ENCODE results near the gene TP53I11. TPM values are rescaled to one million over a fixed set of nuclear protein-coding genes. Genes with fewer than 3 reads are reported as not detected.

The TP53I11 gene, protein sequence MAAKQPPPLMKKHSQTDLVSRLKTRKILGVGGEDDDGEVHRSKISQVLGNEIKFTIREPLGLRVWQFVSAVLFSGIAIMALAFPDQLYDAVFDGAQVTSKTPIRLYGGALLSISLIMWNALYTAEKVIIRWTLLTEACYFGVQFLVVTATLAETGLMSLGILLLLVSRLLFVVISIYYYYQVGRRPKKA
- total RNA-seq (2014; rRNA removed; shearing (Covaris generic)): 10.4 and 13.5 TPM in 2 replicates

DNA sequence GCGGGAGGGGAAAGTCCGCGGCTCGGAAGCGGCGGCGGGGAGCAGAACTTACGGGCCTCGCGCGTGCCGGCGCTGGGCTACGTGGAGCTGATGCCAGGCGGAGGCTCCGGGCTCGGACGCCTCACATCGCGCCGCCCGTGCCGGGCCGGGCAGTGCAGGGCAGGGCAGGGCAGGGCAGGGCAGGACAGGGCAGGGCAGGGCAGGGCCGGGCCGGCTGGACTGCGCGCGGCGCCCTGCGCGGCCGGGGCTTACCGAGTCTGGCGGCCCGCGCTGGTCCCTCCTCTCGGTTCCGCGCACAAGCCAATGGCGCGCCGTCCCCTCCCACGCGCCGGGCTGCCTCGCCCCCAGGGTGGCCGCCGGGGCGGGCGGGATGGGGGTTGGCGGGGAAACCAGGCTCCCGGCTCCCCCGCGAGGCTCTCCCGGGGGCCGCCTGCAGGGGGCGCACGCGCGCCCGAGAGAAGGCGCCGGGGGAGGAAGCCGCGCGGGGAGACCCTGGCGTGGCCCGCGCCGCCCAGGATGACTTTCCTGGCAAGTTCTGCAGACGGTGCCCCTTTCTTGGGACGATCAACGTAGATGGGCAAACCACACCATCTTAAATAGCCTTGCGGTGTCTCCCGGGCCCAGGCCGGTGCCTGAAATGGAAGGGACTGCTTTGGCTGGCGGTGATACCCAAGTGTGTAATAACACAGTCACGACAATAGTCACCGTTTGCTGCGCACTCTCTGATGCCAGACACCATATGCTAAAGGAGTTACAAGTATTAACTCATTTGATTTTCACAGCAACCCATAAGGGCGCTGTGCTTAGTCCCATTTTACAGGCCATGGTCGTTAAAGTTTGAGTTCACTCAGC, at the start of gene TP53I11:
Gene TP53I11 (minus strand): TSS at position 259 of the 852 bp plus-strand sequence. CDS start 12,548 bp downstream, outside the sequence.
- DNase-seq (ENCODE audit: low spot score): peak; percentile 37

DNA sequence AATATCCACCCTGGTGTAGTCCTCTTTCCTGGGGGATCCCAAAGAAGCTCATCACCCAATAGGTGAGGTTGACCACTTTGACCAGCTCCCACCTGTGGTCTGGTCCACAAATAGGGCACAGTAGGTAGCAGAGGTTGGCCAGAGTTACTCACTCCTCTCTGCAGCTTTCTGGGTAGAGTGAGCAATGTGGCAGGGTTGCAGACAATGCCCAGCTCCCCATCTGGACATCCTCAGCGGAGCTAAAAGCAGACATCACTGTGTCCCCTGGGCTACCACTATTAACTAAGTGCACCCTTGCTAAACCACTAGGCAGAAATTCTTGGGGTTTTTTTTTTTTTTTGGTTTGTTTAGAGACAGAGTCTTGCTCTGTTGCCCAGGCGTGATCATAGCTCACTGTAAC, 48.4 kb upstream of the TP53I11 start:
- DNase-seq (ENCODE audit: low spot score): no peak

DNA sequence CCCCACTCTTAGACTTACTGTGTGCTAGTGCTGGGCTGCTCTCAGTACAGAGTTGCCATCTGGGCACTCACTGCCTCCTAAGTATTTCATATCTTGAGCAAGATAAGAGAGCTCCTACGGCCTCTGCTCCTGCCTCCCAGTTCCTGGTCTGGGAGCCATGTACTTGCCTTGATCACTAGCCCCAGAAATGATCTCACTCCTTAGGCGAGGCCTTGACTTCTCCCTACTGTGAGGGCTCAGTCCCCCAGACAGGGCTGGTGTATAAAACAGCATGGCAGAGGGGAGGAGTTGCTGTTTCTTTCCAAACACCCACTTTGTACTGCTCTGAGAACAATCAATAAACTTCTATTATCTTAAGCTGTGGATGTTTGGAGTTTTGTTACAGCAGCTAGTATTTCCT, 47.4 kb upstream of the TP53I11 start:
- DNase-seq (ENCODE audit: low spot score): no peak

DNA sequence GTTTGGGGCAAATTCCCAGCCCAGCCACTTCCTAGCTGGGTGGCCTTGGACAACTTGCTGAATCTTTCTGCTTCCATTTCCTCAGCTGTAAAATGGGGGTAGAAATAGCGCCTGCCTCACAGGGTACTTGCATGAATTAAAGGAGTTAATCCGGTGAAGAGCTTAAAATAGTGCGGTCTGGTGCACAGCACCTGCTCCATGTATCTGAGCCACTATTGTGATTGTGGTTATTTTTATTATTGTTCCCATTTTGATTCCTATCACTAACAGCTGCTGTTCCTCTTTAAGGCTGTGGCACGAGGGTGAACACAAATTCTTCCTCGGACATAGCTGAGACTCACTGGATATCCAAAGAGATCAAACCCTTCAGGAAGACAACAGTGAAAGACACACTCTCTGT, 46.9 kb upstream of the TP53I11 start:
- no peak for DNase-seq (ENCODE audit: low spot score)

DNA sequence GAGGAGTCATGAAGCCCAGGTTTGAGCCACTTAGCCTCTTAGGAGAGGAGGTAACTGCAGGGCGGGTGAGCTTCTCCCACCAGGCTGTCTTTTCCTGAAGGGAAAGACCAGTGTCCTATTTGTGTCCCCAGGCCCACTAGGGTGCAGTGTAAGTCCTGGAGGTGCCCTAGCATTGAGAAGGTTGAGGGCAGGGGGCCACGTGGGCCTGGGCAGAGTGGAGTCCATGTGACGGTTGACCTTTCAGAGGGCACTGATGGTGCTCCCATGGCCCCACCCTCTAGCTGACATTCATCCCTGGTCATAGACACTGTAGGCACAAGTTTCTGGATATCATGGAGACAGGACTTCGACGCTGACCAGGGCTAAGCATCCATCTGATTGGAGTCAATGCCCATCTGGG, 44.1 kb upstream of the TP53I11 start:
- no peak for DNase-seq (ENCODE audit: low spot score)

DNA sequence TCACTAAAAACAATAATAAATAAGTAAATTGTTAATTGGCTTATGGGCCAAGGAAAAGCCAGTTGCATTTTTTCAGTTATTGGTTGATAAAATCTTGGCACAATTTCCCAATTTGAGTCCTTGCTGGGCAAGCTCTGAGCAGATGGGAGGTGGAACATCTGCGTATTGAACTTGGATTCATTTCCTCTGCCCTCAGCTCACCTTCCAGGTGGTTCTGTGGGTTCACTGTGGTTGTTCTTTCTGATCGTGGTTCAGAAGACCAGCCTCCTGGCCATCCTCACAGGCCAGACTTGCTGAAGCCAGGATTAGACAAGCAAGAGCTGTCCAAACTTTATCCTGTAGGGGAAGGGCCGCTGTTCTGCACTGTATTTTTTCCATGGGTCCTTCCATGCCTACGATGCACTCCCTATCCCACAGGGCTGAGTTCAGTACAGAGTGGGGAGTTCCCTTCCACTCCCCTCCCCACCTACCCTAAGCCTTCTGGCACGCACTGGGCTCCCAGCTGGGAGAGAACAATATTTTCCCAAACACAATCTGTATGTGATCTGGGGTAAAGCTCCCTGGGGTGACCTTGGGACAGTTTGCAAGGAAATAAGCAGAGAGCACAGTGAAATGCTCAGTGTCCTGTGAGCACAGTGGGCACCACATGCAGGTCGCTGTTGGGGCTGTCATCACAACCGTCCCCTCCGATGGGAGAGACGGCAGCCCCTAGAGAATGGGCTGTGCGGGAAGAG, 43.5 kb upstream of the TP53I11 start:
- no peak for DNase-seq (ENCODE audit: low spot score)

DNA sequence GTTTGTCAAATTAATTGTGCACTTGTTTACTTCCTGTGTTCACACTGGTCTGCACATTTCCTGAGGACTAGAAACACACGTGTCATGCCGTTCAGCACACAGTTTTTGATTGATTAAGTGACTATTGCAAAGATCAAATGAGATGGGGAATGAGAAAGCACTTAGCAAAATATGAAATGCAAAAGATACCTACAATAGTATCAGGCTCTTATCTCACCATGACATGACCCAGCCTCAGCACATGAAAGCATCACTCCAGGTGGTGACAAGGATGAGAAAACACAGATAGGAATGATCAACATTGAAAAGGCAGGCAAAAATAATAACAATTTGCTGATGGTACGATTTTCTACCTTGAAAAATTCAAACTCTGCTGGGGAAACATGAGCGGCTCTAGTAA, 42.1 kb upstream of the TP53I11 start:
- no peak for DNase-seq (ENCODE audit: low spot score)

DNA sequence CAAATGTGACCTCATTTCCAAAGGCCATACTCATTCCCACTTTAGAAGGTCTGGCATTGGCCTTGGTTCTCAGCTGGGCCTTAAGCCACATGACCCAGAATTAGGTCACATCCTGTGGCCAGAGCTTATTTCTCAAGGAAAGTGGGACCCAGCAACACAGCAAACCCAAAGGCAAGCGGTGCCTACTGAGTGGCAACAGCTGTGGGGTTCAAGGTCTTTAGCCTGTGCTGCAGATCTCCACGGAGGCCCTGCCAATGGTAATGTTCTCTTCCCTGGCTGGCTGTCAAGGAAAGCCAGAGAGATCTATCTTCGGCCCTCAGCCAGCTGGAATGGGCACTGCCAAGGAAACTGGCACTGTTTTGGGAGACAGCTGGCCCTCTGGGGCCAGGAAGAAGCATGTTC, 41.5 kb upstream of the TP53I11 start:
- no peak for DNase-seq (ENCODE audit: low spot score)

DNA sequence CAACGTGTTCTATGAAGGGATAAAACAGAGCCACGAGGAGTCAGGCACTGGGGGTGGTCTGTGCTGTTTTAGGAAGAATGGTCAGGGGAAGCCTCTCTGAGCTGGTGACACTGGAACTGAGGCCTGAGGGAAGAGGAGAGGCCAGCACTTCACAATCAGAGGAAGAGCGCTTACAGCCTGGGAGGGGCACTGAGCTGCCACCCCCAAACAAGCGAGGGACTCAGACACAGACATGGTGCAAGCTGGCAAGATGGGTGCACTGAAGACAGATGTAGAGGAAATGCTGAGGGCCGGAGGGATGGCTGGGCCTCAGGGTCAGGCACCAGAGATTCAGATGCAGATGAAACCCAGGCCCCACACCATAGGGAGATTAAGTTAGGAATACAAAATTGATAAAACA, 40.0 kb upstream of the TP53I11 start:
- no peak for DNase-seq (ENCODE audit: low spot score)

DNA sequence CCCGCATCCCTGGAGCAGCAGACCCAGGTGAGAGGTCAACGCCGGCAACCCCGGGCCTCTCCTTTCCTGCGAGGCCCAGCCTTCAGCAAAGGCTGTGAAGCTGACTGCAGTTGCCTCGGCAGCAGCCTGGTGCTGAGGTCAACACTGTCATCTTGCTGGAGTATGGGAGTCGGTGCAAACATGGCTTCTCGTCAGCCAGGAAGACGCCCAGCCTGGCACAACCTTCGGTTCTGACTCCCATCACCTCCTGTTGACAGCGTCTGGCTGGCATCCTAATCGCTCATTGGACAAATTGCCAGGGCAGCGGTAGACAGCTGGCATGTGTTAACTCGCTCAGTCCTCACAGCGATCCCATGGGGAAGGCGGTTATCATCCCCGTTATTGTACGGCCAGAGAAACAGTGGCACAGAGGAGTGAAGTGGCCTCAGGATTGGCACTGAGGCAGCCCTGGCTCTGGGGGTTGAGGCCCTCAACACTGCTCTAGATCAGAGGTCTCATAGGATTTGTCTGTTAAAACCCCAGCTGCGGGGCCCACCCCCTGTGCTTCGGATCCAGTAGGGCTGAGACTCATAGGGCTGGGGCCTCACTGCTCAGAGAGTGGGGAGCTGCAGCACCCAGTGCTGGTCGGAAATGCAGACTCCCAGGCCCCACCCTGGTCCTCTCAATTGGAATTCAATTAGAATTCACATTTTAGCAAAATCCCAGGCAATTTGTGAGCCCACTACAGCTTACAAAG, 39.3 kb upstream of the TP53I11 start:
- no peak for DNase-seq (ENCODE audit: low spot score)

DNA sequence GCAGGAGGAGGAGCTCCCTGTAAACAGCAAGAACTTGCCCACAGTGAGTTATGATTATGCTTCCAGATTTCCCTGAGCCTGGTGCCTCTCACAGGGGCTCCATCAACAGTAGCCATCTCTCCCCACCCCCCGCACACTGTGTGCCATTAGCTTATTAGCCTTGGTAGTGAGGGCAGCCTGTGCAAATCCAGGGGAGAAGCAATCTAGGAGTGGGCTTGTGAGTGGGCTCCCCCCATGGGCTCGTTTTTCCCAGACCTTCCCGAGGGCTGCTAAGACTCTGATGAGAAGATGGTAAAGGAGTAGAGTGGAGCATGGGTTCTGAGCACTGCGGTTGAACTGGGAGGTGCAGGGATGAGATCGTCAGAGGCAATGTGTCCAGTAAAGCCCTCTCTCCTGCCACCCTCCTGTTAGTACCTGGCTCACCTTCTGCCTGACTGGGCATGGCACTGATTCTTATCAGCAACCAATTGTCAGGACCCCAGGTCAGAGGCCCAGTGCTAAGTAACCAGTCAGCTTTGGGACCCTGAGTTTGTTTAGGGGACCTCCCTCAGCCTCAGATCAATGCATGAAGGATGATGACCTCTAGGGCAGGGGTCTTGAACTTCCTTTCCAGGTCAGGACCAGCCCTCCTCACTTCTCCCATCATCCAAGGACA, 38.4 kb upstream of the TP53I11 start:
- no peak for DNase-seq (ENCODE audit: low spot score)

DNA sequence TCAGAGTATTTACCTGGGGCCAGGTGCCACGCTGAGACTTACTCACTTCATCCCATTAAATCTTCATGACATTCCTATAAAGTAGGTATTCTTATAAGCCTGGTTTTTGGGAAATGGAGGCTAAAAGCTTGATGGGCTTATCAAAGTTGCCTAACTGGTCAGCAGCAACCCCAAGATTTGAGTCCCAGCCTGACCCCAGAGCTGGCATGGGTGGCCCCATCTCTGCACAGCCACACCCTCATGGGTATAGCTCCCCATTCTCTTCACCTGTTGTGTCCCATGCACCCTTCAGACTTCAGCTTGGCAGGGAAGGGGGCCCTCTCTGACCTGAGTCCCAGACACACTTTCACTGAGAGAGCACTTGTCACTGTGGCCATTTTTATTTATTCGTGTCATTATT, 37.4 kb upstream of the TP53I11 start:
- no peak for DNase-seq (ENCODE audit: low spot score)

DNA sequence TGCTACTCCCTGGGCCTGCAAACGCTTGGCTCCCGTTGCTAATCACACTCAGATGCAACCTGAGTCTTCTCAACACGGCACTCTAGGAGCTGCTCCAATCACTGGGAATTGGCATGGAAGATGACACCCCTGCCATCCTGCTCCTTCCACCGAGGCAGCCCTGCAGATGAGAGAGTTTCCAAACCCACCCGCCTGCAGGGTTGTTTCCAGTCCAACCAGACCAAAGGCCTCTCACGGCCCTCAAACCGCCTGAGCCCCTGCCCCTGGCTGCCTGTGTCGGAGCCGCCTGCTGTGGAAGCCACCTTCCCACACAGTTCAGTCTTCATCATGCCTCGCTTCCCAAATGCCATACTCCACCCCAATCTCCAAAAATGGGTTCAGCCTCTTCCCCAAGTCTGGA, 36.8 kb upstream of the TP53I11 start:
- DNase-seq (ENCODE audit: low spot score): no peak

DNA sequence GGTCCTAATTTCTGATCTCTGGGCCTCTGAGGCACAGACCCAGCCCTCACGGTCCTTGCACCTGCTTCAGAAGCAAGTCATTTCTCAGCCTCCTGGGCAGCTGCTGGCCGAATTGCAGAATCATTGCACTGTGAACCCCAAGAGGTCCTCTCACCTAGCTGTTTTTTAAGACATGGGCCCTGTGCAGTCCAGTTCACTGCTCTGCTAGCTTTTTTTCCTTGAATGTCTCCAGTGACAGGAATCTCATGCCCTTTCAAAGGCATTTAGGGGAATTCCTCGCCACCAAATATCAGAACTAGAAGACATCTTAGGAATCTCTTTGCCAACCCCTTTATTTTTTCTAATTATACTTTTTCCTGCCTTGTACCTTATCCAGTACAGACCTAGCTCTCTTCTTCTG, 35.6 kb upstream of the TP53I11 start:
- DNase-seq (ENCODE audit: low spot score): no peak

DNA sequence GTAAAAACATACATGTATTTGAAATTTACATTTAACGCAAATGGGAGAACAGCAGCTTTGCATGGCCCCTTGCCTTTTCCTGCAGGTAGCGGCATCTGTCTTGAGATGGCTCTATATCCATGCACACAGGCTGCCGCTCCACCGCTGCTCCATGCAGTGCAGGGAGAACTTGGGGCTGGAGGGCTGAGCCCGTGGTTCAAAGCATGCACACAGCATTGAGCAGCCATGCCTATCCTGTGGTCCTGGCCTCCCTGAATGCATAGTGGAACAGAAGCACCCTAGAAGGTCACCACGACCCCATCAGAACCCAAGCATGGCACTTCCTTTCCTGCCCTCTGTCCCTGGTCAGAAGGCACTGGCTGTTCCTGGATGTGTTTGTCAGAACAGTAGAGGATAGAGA, 35.0 kb upstream of the TP53I11 start:
- DNase-seq (ENCODE audit: low spot score): no peak

DNA sequence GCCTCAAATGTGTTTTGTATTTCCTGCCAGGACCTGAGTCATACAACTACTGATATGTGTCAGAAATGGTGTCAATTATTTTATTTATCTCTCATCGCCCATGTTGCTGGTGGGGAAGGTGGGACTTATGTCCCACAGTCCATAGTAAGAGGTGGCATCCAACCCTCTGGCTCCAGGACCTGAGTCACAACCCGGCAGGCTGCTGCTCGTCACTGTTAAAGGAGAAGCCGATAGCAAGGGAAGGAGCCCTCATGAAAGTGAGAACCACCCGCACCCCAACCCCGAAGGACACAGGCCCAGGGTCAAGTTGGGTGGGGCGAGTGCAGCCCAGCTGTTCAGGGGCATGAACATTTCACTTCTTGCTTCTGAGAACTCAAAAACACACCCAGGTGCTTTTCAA, 33.1 kb upstream of the TP53I11 start:
- DNase-seq (ENCODE audit: low spot score): no peak

DNA sequence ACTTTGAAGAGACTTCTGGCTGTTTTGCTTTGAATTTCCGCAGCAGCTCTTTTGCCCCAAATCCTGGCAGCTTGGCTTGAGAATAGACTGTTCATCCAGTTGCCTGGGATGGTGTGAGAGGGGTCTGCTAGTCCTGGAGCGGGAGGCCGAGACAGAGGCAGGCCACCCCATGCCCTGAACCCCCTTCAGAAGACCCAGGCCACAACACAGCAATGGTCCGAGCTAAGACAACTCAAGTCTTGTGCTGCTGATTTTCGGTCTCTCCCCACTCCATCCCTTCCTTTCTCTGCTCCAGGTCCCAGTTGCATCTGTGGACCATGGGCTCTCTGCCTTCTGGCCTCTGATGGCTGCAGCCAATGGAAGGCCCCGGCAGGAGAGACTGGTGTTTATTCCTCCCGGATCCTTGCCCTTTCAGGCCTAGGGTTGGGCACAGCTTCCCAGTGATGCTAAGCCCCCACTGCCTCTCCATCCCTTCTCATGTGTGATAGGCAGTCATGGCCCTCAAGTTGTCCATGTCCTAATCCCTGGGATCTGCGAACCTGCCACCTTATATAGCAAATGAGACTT, 31.9 kb upstream of the TP53I11 start:
- no peak for DNase-seq (ENCODE audit: low spot score)

DNA sequence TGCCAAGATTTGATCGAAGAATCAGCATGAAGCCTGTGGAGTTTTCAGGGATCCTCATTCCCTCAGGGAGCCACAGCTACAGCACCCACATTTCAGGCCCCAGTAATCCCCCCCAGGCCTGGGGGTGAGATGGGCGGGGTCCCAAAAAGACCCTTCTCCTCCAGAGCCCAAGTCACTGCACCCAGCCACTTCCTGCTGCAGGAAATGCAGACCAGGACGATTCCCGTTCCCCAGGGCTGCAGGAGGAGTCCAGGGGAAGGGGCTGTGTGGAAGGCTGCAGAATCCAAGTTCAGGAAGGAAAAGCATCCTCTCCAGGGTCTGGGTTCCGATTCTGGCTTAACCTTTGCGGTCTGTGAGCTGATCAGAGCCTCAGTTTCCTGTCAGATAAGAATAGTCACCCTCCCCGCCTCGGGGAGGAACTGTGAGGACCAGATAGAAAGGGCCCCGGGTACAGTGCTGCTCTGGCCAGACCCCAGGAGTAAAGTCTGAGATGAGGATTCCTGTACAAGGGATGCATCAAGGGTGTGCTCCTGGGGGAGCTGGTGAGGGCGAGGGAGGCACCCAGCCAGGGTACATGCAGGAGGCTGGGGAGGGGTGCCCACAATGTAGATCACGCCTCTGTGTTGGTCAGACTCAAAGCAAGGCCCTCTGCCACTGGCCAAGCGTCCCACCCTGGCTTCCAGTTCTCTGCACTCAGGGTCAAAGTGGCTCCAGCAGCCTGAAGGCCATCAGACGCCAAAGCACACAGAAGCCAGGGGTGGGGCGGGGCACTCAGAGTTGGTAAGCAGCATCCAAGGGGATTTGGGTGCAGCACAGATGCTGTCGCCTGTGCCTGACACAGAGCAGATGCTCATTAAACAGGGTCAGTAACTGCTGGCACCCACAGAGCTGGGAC, 30.1 kb upstream of the TP53I11 start:
- no peak for DNase-seq (ENCODE audit: low spot score)

DNA sequence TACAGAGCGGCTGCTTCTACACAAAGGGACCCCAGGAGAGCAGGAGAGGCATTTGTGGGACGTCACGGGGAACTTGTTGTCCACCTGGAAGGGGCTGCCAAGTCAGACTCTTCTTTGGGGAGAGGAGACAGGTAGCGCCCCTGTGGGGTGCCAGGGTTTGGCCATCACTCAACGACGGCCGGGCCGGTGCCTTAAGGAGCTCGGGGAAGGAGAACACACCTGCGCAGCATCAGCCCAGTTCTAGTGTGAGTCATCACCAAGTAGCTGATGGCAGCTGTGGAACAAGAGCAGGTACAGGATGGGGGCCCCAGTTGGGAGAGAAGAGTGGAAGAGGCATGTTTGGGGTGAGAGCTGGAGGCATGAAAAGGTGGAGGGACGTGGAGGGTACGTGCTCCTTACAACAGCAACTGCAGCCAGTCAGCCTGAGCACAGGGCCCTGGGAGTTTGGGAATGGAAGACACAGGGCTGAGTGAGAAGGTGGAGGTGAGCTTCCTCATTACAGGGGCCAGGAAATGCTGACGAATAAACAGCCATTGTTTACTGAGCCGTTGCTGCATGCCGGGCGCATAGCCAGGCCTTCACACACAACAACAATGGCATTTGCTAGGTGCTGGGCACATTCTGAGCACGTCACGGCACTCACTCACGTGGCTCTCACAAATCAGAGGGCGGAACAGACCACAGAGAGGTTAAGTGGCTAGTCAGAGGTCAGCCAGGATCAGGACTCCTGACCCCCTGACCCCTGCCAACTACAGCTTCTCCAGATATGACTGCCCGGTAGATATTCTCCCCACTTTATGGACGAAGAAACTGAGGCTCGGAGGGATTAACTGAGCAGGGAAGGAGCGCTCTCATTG, 29.1 kb upstream of the TP53I11 start:
- DNase-seq (ENCODE audit: low spot score): peak; percentile 83
